GM13977 (cell line): Measurements from ENCODE around the gene RBP3.

Experiments used
- DNase-seq: peaks from one replicate; pipeline ENCODE4 v3.0.0; 2012; ENCODE audit warnings: low spot score
- CTCF ChIP-seq: IDR thresholded peaks from 2 replicates; pipeline ENCODE4 v1.5.1; 2012; ENCODE audit warnings: mild to moderate bottlenecking, control low read depth; ENCODE audit not compliant: insufficient read depth; ENCODE audit errors: extremely low read depth, missing control alignments
- in situ Hi-C: fragments of 300-500 bp; cut with MboI; formaldehyde crosslinking; loops from one replicate; pipeline ENCODE4 v1.12.0; 2022; ENCODE audit warnings: low sequenced_read_pairs, low pct_unique_long_range_greater_than_20kb, mixed read lengths, inconsistent platforms; ENCODE audit not compliant: unreplicated experiment

RBP3 gene

GRCh38 chr10:47316131-47316530 lies 32.0 kb upstream of the RBP3 start:
- no peak for TF ChIP-seq CTCF
- in situ Hi-C loops = loop anchor here (10.0 kb wide), 1 partner anchor 291 kb away; no protein-coding TSS in a partner anchor
- DNase-seq = no peak

DNA sequence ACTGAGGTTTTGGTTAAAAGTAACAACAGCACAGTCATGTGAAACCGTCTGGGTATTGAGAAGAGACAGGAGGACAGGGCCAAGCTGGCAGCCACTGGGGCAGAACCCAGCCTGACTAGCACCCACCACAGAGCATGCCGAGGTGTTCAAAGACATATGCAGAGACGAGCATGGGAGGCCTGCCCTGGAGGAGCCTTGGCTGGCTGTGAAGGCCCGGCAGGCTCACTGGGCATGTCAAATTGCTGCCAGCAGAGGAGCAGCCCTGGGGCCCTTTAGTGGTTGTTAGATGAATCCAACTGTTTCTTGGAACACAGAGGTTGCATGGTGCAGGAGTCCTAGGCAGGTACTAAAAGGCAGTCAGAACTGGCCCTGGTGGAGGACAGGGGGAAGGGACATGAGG lies 30.9 kb upstream of the RBP3 start:
- no peak for DNase-seq
- no peak for TF ChIP-seq CTCF
- in situ Hi-C loops = loop anchor here (10.0 kb wide), 1 partner anchor 292 kb away; no protein-coding TSS in a partner anchor

- in situ Hi-C loops = loop anchor here (10.0 kb wide), 1 partner anchor 294 kb away; no protein-coding TSS in a partner anchor
- TF ChIP-seq CTCF = no peak
- no peak for DNase-seq
Measured at GRCh38 chr10:47318706-47319105, 29.5 kb upstream of the RBP3 start.

DNA sequence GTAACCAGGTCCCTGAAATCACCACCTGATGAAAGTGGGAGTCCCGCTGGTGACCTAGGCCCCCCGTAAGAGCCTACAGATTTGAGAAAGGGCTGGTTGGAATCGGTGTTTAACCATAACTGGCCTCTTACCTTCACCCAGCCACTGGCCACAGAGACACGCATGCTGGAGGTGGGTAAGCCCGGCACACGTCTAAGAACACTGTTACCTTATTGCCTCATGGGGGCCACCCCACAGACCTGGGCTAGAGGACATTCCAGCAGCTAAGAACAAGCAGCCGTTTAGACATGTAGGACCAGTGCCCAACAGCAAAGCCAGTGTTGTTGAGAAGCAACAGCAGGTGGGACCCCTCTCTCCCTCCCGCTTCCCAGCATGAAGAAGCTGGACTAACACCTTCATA lies 28.4 kb upstream of the RBP3 start:
- no peak for DNase-seq
- TF ChIP-seq CTCF = no peak
- in situ Hi-C loops = loop anchor here (10.0 kb wide), 1 partner anchor 295 kb away; no protein-coding TSS in a partner anchor

- no peak for DNase-seq
- TF ChIP-seq CTCF = no peak
- in situ Hi-C loops = no loop called here
Measured at GRCh38 chr10:47320812-47321211, 27.4 kb upstream of the RBP3 start.

DNA sequence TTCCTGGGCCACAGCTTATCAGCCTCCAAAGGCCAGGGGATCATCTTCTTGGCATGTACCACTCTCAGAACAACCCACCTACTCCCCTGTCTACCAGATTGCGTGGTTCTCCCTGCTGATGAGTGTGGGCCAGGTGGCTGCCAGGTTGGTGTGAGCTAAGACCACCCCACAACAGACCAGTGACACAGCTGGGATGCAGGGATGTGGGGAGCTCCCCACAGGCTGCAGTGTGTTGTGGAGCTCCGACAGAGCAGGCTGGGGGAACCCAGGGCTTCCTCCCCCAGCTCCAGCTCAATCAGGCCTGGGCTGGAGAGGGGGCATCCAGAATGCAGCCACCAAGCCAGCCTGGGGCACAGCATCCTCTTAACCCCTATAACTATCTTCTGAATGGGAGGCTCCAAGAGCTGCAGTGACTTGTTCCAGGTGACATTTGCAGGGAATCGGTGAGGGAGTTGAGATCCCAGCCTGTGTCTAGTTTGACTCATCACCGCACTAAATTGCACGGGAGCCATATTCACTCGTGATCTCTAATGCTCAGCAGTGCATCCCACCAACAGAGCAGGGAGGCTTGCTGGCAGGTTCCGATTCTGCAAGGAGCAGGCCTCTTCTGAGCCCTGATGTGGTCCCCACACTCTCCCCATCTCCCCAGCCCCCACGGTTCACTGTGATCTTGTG lies 26.5 kb upstream of the RBP3 start:
- DNase-seq = no peak
- in situ Hi-C loops = no loop called here
- TF ChIP-seq CTCF = no peak
